GM19328 (cell line): ENCODE measurements around the gene KCTD3.

Experiments
- ATAC-seq: cut with Tn5 transposase; IDR thresholded peaks from one replicate; pipeline ENCODE4 v1.9.1; 2021; ENCODE audit warnings: mild to moderate bottlenecking, moderate library complexity; ENCODE audit not compliant: unreplicated experiment

Gene KCTD3

GRCh38 chr1:215566556-215567490 is at the start of gene KCTD3:
Gene KCTD3, plus strand, starts transcription at chr1:215567304. Its CDS starts 382 bp downstream, at chr1:215567686.
- peak; percentile 62 for ATAC-seq

GRCh38 chr1:215517441-215517891 is 49.6 kb upstream of the KCTD3 start:
- no peak for ATAC-seq

GRCh38 chr1:215518594-215518993 is 48.5 kb upstream of the KCTD3 start:
- ATAC-seq = no peak

GRCh38 chr1:215521279-215521678 is 45.8 kb upstream of the KCTD3 start:
- ATAC-seq = no peak

GRCh38 chr1:215523128-215523861 is 43.8 kb upstream of the KCTD3 start:
- no peak for ATAC-seq

GRCh38 chr1:215523906-215524305 is 43.2 kb upstream of the KCTD3 start:
- ATAC-seq = no peak

- peak; percentile 60 for ATAC-seq
Observed at GRCh38 chr1:215526147-215526845, 40.8 kb upstream of the KCTD3 start.

GRCh38 chr1:215526846-215527151 is 40.3 kb upstream of the KCTD3 start:
- no peak for ATAC-seq

- no peak for ATAC-seq
Observed at GRCh38 chr1:215529111-215529510, 38.0 kb upstream of the KCTD3 start.

GRCh38 chr1:215529571-215529970 is 37.5 kb upstream of the KCTD3 start:
- ATAC-seq = no peak

- no peak for ATAC-seq
Observed at GRCh38 chr1:215530401-215530984, 36.6 kb upstream of the KCTD3 start.

- ATAC-seq = no peak
Observed at GRCh38 chr1:215539803-215540570, 27.1 kb upstream of the KCTD3 start.

GRCh38 chr1:215542301-215542700 is 24.8 kb upstream of the KCTD3 start:
- ATAC-seq = no peak

GRCh38 chr1:215543191-215543606 is 23.9 kb upstream of the KCTD3 start:
- peak; percentile 95 for ATAC-seq

GRCh38 chr1:215543806-215544205 is 23.3 kb upstream of the KCTD3 start:
- no peak for ATAC-seq

GRCh38 chr1:215544566-215544965 is 22.5 kb upstream of the KCTD3 start:
- ATAC-seq = no peak

- ATAC-seq = no peak
Observed at GRCh38 chr1:215545096-215545495, 22.0 kb upstream of the KCTD3 start.

- ATAC-seq = no peak
Observed at GRCh38 chr1:215547011-215547410, 20.1 kb upstream of the KCTD3 start.

- ATAC-seq = no peak
Observed at GRCh38 chr1:215551806-215552205, 15.3 kb upstream of the KCTD3 start.

- no peak for ATAC-seq
Observed at GRCh38 chr1:215554865-215555264, 12.2 kb upstream of the KCTD3 start.
